Kidney capillary endothelial cell (primary cell): ENCODE results near the gene PRSS16.
"Not testable (repeated sequence)": the region's sequence is repeated elsewhere in the genome, so short reads cannot be mapped to it uniquely, and the experiment has no call there.

Experiments used
- DNase-seq: peaks from one replicate; pipeline ENCODE4 v3.0.0-alpha.2; 2018; ENCODE audit warnings: low spot score

PRSS16 gene

GRCh38 chr6:27242589-27243265 lies 4.8 kb upstream of the PRSS16 start:
- DNase-seq: no peak

- DNase-seq: no peak
Measured at GRCh38 chr6:27248783-27249182, 1.3 kb downstream of the PRSS16 start.

DNA sequence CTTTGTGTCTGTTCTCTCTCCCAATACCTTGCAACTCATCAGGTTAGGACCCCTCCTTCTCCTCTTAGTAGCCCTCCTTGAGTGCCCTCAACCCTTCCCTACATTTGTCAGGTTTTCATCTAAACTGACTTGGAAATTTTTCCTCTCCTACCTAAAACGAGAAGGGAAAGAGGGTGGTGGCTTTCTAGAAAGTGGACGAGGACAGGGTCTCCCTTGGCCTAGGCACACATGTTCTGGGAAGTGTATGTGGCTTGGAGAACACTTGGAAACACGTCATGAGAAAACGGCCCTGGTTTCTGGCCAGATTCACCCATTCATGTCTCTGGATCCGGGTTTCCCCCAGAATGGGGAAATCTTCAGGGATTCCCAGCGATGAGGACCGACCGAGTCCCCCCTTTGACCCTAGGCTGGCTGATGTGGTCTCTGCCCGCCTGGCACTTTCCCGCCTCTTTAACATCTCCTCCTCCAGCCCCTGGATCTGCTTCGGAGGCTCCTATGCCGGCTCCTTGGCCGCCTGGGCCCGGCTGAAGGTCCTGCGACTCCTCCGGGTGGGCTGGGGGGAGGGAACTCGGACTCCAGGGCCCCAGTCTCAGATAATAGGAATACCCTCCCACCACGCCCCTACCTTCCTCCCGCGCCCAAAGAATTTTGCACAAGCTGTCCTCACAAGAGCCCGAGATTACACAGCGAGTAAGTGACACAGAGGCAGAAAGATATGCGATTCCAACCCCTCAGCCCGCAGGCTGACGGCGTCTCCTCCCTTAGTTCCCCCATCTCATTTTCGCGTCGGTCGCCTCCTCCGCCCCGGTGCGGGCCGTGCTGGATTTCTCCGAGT lies 3.0 kb downstream of the PRSS16 start:
- no peak for DNase-seq

- no peak for DNase-seq
Measured at GRCh38 chr6:27251112-27251605, 3.7 kb downstream of the PRSS16 start.

DNA sequence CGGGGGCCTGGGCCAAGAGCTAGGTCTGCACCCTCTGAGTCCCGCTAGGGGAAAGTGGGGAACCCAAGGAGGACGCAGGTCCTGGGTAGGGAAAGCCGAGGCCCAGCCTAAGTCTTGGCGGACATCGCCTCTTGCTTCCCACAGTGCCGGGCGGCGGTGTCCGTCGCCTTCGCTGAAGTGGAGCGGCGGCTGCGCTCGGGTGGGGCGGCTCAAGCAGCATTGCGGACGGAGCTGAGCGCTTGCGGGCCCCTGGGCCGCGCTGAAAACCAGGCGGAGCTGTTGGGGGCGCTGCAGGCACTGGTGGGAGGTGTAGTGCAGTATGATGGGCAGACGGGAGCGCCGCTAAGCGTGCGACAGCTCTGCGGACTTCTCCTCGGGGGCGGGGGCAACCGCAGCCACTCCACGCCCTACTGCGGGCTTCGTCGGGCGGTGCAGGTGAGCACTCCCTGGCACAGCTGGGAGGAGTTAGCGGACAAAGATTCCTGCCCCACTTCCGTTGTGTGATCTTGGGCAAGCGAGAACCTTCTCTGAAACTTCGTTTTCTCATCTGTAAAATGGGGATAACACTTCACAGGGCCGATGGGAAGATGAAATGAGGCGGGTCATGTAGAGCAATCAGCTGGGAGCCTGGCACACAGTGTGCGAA lies 4.2 kb downstream of the PRSS16 start:
- no peak for DNase-seq

- DNase-seq: no peak
Measured at GRCh38 chr6:27254566-27254965, 7.1 kb downstream of the PRSS16 start.

DNA sequence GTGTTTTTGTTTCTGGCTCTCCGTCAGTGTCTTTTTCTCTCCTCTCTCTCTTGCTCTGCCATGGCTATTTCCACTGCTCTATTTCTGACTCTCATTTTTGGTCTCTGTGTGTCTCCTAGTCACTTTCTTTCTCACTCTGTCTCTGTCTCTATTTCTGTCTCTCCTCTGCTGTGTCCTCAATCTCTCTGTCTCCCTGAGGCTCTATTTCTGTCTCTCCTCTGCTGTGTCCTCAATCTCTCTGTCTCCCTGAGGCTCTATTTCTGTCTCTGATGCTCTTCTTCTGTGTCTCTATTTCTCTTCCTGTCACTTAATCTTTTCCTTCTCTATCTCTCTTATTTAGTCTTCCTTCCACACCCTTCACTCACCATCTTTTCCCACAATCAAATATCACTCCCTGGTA lies 8.4 kb downstream of the PRSS16 start:
- DNase-seq: no peak

GRCh38 chr6:27260369-27260768 lies 12.9 kb downstream of the PRSS16 start:
- no peak for DNase-seq

DNA sequence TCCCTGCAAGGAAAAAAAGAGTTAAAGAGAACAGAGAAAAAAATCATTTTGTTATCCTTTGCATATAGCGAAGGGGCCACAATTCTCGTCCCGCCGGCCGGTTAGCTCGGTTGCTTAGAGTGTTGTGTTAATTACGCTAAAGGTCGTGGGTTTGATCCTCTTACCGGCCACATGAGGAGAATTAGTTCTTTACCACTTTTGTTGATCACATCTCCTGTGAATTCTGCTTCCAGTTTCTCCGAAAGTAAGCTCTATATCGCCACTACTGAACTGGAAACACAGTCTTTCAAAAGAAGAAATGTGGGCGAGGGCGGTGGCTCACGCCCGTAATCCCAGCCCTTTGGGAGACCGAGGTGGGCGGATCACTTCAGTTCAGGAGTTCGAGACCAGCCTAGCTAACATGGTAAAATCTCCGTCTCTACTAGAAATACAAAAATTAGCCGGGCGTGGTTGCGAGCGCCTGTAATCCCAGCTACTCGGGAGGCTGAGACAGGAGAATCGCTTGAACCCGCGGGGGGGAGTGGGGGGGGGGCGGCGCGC lies 13.4 kb downstream of the PRSS16 start:
- no peak for DNase-seq

GRCh38 chr6:27263886-27264285 lies 16.4 kb downstream of the PRSS16 start:
- DNase-seq: no peak

GRCh38 chr6:27267003-27267402 lies 19.5 kb downstream of the PRSS16 start:
- DNase-seq: not testable (repeated sequence)

GRCh38 chr6:27267857-27268434 lies 20.4 kb downstream of the PRSS16 start:
- DNase-seq: no peak

DNA sequence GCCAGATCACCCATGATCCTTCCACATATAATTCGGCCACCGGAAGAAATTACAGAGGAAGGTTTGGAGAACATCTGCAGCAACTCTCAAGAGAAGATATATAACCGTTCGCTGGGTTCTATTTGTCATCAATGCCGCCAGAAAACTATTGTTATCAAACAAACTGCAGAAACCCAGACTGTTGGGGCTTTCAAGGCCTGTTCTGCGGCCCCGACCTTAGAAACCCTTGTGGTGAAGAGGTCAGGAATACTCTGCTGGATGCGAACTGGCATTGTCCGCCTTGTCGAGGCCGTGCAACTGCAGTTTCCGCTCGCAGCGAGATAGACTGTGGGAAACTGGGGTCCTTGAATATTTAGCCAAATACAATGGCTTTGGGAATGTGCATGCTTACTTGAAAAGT lies 21.3 kb downstream of the PRSS16 start:
- DNase-seq: no peak

- no peak for DNase-seq
Measured at GRCh38 chr6:27273783-27274182, 26.3 kb downstream of the PRSS16 start.

DNA sequence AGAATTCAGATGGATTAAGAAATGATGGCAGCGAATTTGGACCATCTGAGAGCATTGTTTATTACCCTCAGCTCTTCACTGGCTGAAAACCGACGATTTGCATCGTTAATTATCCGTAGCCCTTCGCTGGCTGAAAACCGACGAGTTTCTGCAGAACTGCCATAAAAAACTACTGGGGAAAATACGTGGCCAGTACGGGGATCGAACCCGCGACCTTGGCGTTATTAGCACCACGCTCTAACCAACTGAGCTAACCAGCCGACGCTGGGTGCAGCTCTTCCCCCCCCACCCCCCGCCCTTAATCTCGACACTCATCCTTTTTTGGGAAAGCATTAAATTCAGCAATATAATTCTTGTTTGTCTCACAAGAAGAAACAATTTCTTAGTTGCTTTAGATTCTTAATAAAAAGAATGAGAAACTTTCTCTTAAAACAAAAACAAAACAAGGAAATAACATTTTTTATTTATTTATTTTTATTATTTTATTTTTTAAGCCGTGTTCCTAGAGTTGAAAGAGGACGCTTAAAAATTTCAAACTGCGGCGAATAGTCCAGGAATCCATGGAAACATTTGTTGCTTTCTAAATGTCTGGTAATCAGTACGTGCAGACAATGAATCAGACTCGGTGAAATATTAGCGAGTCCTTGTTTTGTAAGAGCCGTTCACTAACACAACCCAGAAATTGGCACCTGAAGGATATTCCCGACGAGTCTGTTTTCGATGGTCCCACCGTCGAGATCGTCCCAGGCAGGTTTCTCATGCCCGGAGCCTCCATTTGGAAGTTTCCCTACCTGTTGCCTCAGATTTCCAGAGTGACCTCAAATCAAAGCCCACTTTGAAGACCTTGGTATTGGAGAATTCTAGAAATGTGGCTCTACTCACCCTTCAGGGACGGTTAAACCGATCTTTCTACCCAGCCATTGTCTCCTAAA lies 27.8 kb downstream of the PRSS16 start:
- no peak for DNase-seq

GRCh38 chr6:27279513-27280063 lies 32.1 kb downstream of the PRSS16 start:
- no peak for DNase-seq

- peak; percentile 43 for DNase-seq
Measured at GRCh38 chr6:27280064-27280539, 32.6 kb downstream of the PRSS16 start.

GRCh38 chr6:27280540-27281000 lies 33.1 kb downstream of the PRSS16 start:
- DNase-seq: no peak

DNA sequence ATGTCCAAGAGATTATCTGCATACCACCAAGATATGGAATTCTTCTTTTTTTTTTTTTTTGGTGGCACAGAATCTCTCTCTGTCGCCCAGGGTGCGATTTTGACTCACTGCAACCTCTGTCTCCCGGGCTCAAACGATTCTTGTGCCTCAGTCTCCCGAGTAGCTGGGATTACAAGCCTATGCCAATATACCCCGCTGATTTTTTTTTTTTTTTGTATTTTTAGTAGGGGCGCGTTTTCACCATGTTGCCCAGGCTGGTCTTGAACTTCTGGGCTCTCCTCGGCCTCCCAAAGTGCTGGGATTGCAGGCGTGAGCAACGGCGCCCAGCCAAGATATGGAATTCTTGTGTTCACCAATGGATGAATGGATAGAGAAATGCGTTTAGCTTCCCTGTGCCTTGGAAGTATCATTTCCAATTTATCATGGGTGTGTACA lies 33.6 kb downstream of the PRSS16 start:
- DNase-seq: no peak

DNA sequence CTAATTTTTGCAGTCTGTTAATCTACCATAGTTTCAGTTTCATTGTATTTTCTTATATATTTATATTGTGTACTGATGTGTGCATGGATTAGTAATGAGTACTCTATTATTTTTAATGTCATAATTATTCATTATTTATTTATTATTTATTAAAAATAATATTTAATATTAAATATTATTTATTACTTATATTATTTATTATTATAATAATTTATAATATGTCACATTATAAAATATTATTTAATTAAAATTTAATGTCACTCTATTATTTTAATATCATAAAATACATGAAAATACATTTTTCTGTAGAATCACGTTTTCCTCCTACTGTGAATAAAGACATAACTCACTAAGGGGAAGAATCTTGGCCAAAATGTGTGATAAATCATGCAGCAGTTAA lies 34.1 kb downstream of the PRSS16 start:
- DNase-seq: no peak
